HEK293T (cell line): ENCODE data around the gene LRP5.
A peak's percentile ranks its signal among the peaks of the same experiment; 100 is the strongest.

Source experiments
- CTCF ChIA-PET: fragments of 350-600 bp; formaldehyde crosslinking; extraction: SDS; loops from one replicate; lab custom pipeline; 2021; ENCODE audit warnings: antibody characterized with exemption, inconsistent platforms; lab: Yijun Ruan, JAX
- POLR2A ChIA-PET: fragments of 350-600 bp; formaldehyde crosslinking; extraction: SDS; loops from one replicate; lab custom pipeline; 2020; ENCODE audit warnings: antibody characterized with exemption, inconsistent platforms; lab: Yijun Ruan, JAX
- DNase-seq: peaks from one replicate; pipeline ENCODE4 v3.0.0; 2012; ENCODE audit warnings: mixed read lengths; ENCODE audit errors: extremely low spot score
- ARNT ChIP-seq: fragments of 450-650 bp; IDR thresholded peaks from 2 replicates; pipeline ENCODE4 v1.6.1; 2017; ENCODE audit warnings: mild to moderate bottlenecking
- BHLHE40 ChIP-seq: fragments of 450-650 bp; IDR thresholded peaks from 2 replicates; pipeline ENCODE4 v1.6.1; 2016; ENCODE audit warnings: mild to moderate bottlenecking, moderate library complexity, borderline replicate concordance
- CTBP1 ChIP-seq: fragments of 450-650 bp; IDR thresholded peaks from 2 replicates; pipeline ENCODE4 v1.6.1; 2016; ENCODE audit warnings: borderline replicate concordance
- ELF4 ChIP-seq: fragments of 450-650 bp; IDR thresholded peaks from 2 replicates; pipeline ENCODE4 v1.6.1; 2017; ENCODE audit warnings: antibody characterized with exemption
- FOXA1 ChIP-seq: fragments of 450-650 bp; IDR thresholded peaks from 2 replicates; pipeline ENCODE4 v1.6.1; 2016; ENCODE audit warnings: mild to moderate bottlenecking
- FOXK2 ChIP-seq: fragments of 450-650 bp; IDR thresholded peaks from 2 replicates; pipeline ENCODE4 v1.6.1; 2016; ENCODE audit warnings: mild to moderate bottlenecking
- FOXM1 ChIP-seq: fragments of 450-650 bp; IDR thresholded peaks from 2 replicates; pipeline ENCODE4 v1.6.1; 2017; ENCODE audit warnings: mild to moderate bottlenecking, borderline replicate concordance
- HDGF ChIP-seq: fragments of 450-650 bp; IDR thresholded peaks from 2 replicates; pipeline ENCODE4 v1.6.1; 2017; ENCODE audit warnings: antibody characterized with exemption, borderline replicate concordance
- L3MBTL2 ChIP-seq: fragments of 450-650 bp; conservative IDR thresholded peaks from 2 replicates; pipeline ENCODE4 v1.6.1; 2016; ENCODE audit warnings: mild to moderate bottlenecking
- LEF1 ChIP-seq: fragments of 450-650 bp; IDR thresholded peaks from 2 replicates; pipeline ENCODE4 v1.6.1; 2017; ENCODE audit warnings: mild to moderate bottlenecking, borderline replicate concordance
- NFRKB ChIP-seq: fragments of 450-650 bp; IDR thresholded peaks from 2 replicates; pipeline ENCODE4 v1.6.1; 2016; ENCODE audit warnings: mild to moderate bottlenecking, moderate library complexity
- PKNOX1 ChIP-seq: fragments of 450-650 bp; IDR thresholded peaks from 2 replicates; pipeline ENCODE4 v1.6.1; 2016
- SP1 ChIP-seq: fragments of 450-650 bp; IDR thresholded peaks from 2 replicates; pipeline ENCODE4 v1.6.1; 2017
- SUZ12 ChIP-seq: fragments of 450-650 bp; IDR thresholded peaks from 2 replicates; pipeline ENCODE4 v1.6.1; 2016; ENCODE audit warnings: mild to moderate bottlenecking
- TARDBP ChIP-seq: fragments of 450-650 bp; IDR thresholded peaks from 2 replicates; pipeline ENCODE4 v1.6.1; 2016
- ZNF384 ChIP-seq: fragments of 450-650 bp; IDR thresholded peaks from 2 replicates; pipeline ENCODE4 v1.6.1; 2016

The LRP5 gene

GRCh38 chr11:68312117-68312779 lies at the start of gene LRP5:
Gene LRP5, plus strand, starts transcription at chr11:68312591. Its CDS starts 124 bp downstream, at chr11:68312715.
- POLR2A ChIA-PET: interaction anchor here (0.6 kb wide), 1 partner anchor 103 kb away, joined by 3 read pairs; no protein-coding TSS in a partner anchor
- CTCF ChIA-PET: no interaction called here
- peak; percentile 66 for DNase-seq
- no peak for TF ChIP-seq CTBP1
- no peak for TF ChIP-seq L3MBTL2
- TF ChIP-seq FOXM1: no peak
- no peak for TF ChIP-seq HDGF
- TF ChIP-seq ARNT: no peak
- TF ChIP-seq BHLHE40: no peak

DNA sequence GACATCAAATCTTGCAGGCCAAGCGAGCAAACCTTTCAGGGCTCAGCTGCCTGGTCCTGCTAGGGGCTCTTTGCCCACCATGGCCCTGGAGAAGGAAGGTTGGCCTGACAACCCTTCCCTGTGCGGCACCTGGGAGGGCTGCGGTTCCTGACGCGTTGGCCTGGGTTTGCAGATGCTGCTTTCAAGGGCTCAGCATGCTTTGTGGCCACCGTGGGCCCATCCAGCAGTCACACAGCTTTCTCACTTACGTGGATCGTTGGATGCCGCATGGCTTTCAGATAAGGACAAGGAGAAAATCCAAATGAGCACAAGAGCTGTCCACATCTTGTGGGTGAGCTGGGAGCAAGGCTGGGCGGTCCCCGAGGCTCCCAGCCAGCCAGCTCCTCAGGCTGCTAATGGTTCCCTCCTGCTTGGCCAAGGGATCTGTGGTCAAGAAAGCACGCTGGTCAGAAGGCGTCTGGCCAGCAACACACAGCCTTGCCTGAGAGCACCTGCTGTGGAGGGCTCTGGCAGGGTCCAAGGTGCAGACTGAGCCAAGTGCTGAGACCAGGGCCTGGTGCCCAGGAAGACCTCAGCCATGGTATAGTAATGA lies 48.9 kb upstream of the LRP5 start:
- no peak for TF ChIP-seq FOXK2
- TF ChIP-seq SP1: no peak
- TF ChIP-seq PKNOX1: no peak
- no peak for TF ChIP-seq TARDBP
- TF ChIP-seq L3MBTL2: no peak
- no peak for TF ChIP-seq NFRKB
- TF ChIP-seq ARNT: no peak
- TF ChIP-seq BHLHE40: no peak
- no peak for TF ChIP-seq FOXA1
- TF ChIP-seq SUZ12: no peak
- no peak for TF ChIP-seq ELF4
- no peak for TF ChIP-seq FOXM1
- TF ChIP-seq HDGF: no peak
- no peak for TF ChIP-seq ZNF384
- no peak for TF ChIP-seq LEF1
- CTCF ChIA-PET: no interaction called here
- POLR2A ChIA-PET: no interaction called here
- DNase-seq: no peak

- TF ChIP-seq SUZ12 (no peak), LEF1 (no peak), ELF4 (no peak)
- no peak for DNase-seq
- CTCF ChIA-PET: no interaction called here
- POLR2A ChIA-PET: no interaction called here
Measured at GRCh38 chr11:68264244-68264643, 48.1 kb upstream of the LRP5 start.

- ChIA-PET CTCF (no interaction called here), POLR2A (interaction anchor here (1.2 kb wide), 1 partner anchor 33 kb away, joined by 3 read pairs; no protein-coding TSS in a partner anchor)
- DNase-seq: no peak
- TF ChIP-seq FOXK2 (no peak), SUZ12 (no peak), ELF4 (no peak), LEF1 (no peak), L3MBTL2 (no peak)
Measured at GRCh38 chr11:68264741-68265540, 47.5 kb upstream of the LRP5 start.

- ChIA-PET POLR2A (interaction anchor here (1.2 kb wide), 1 partner anchor 31 kb away, joined by 3 read pairs; no protein-coding TSS in a partner anchor), CTCF (no interaction called here)
- no peak for DNase-seq
- TF ChIP-seq SUZ12 (no peak), BHLHE40 (no peak), PKNOX1 (no peak)
Measured at GRCh38 chr11:68266121-68266891, 46.1 kb upstream of the LRP5 start.

DNA sequence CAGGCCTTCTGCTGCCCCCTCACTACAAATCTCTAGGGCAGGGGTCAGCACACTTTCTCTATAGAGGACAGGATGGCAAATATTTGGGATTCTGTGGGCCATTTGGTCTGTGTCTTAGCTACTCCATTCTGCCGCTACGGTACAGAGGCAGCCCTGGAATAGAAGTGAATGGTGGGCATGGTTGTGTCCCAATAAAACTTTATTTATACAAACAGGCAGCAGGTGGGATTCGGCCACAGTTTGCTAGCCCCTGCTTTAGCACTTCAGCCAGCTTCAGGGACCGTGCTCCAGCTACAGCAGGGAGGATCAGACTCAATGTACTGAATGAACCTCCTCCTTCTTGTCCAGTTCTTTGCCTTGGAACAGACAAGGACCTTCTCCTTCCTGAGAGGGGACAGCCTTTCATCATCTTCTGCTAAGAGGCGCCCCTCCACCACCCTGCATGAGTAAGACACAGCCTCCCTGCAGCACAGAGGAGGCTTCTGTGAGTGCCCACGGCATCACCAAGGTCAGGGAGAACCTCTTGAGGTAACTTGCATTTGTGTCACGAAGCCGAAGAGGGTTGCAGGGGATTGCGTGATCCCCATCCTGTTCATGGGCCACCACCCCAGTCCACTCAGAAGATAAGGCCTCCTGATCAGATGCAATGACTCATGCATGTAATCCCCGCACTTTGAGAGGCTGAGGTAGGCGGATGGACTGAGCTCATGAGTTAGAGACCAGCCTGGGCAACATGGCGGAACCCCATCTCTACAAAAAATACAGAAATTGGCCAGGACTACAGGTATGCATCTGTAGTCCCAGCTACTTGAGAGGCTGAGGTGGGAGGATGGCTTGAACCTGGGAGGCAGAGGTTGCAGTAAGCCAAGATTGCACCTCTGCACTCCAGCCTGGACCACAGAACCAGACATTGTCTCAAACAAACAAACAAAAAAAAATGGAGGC lies 45.2 kb upstream of the LRP5 start:
- no peak for TF ChIP-seq LEF1
- no peak for TF ChIP-seq SUZ12
- TF ChIP-seq L3MBTL2: no peak
- no peak for TF ChIP-seq ZNF384
- TF ChIP-seq ELF4: no peak
- TF ChIP-seq SP1: no peak
- no peak for TF ChIP-seq FOXA1
- TF ChIP-seq FOXK2: no peak
- no peak for TF ChIP-seq BHLHE40
- no peak for TF ChIP-seq ARNT
- TF ChIP-seq TARDBP: no peak
- no peak for TF ChIP-seq NFRKB
- TF ChIP-seq HDGF: no peak
- TF ChIP-seq CTBP1: no peak
- TF ChIP-seq FOXM1: no peak
- TF ChIP-seq PKNOX1: no peak
- ChIA-PET CTCF (no interaction called here), POLR2A (no interaction called here)
- DNase-seq: no peak
